Neural crest cell (in vitro differentiated cells): ENCODE measurements around the gene PAPPA2. TPM values are rescaled to one million over a fixed set of nuclear protein-coding genes. Genes with fewer than 3 reads are reported as not detected.

ENCODE experiments used
- DNase-seq: peaks from one replicate; pipeline ENCODE4 v3.0.0; 2021; ENCODE audit warnings: low read depth, mixed read lengths, low spot score
- H3K27ac Mint-ChIP-seq: one replicate; pipeline ENCODE4 v1.8.0; 2021; ENCODE audit warnings: mild to moderate bottlenecking, mixed read lengths; ENCODE audit not compliant: unreplicated experiment
- H3K27me3 Mint-ChIP-seq: 2 replicates; pipeline ENCODE4 v1.8.0; 2021; ENCODE audit warnings: low read depth, mild to moderate bottlenecking, mixed read lengths
- H3K36me3 Mint-ChIP-seq: 2 replicates; pipeline ENCODE4 v1.8.0; 2021; ENCODE audit warnings: low read depth, mild to moderate bottlenecking, mixed read lengths
- H3K4me1 Mint-ChIP-seq: 2 replicates; pipeline ENCODE4 v1.8.0; 2021; ENCODE audit warnings: mixed read lengths
- H3K4me3 Mint-ChIP-seq: one replicate; pipeline ENCODE4 v1.8.0; 2021; ENCODE audit warnings: mild to moderate bottlenecking, mixed read lengths
- H3K9me3 Mint-ChIP-seq: 2 replicates; pipeline ENCODE4 v1.8.0; 2021; ENCODE audit warnings: mixed read lengths
- CTCF ChIP-seq: fragments of 200-600 bp; sonication (generic); conservative IDR thresholded peaks from 2 replicates; pipeline ENCODE4 v1.5.0; 2021; ENCODE audit warnings: antibody characterized with exemption, mild to moderate bottlenecking
- total RNA-seq: library from RNA; stranded (reverse); gene quantifications from 2 replicates; pipeline ENCODE4 v1.2.1, GENCODE V29; 2021

Gene PAPPA2
- total RNA-seq, 1 donor from 2014 or later = 0.79 TPM

- Mint-ChIP-seq H3K27me3 (peaks cover 71% of the 10 kb centered on the region), H3K4me3 (no peak overlapping the region)
- no peak for TF ChIP-seq CTCF
Observed at GRCh38 chr1:176552999-176553398, 90.0 kb downstream of the PAPPA2 start.

DNA sequence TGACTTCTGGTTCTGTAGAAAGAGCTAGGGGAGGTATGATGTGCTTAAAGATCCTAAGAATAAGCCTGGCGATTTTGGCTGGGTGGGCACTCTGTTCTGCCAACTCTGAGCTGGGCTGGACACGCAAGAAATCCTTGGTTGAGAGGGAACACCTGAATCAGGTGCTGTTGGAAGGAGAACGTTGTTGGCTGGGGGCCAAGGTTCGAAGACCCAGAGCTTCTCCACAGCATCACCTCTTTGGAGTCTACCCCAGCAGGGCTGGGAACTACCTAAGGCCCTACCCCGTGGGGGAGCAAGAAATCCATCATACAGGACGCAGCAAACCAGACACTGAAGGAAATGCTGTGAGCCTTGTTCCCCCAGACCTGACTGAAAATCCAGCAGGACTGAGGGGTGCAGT lies 93.3 kb downstream of the PAPPA2 start:
- no peaks in the 10 kb centered on the region for H3K36me3 Mint-ChIP-seq
- no peak for DNase-seq
- no peaks in the 10 kb centered on the region for H3K9me3 Mint-ChIP-seq
- H3K4me1 Mint-ChIP-seq = peaks cover 17% of the 10 kb centered on the region
- no peak for TF ChIP-seq CTCF
- H3K27me3 Mint-ChIP-seq = peaks cover 73% of the 10 kb centered on the region
- H3K27ac Mint-ChIP-seq = no peak overlapping the region
- H3K4me3 Mint-ChIP-seq = no peak overlapping the region

More at GRCh38 chr1:176552999-176553398, 90.0 kb downstream of the PAPPA2 start:
- Mint-ChIP-seq H3K36me3 (no peaks in the 10 kb centered on the region), H3K27ac (no peak overlapping the region), H3K4me1 (peaks cover 12% of the 10 kb centered on the region), H3K9me3 (no peaks in the 10 kb centered on the region)
- DNase-seq = no peak

DNA sequence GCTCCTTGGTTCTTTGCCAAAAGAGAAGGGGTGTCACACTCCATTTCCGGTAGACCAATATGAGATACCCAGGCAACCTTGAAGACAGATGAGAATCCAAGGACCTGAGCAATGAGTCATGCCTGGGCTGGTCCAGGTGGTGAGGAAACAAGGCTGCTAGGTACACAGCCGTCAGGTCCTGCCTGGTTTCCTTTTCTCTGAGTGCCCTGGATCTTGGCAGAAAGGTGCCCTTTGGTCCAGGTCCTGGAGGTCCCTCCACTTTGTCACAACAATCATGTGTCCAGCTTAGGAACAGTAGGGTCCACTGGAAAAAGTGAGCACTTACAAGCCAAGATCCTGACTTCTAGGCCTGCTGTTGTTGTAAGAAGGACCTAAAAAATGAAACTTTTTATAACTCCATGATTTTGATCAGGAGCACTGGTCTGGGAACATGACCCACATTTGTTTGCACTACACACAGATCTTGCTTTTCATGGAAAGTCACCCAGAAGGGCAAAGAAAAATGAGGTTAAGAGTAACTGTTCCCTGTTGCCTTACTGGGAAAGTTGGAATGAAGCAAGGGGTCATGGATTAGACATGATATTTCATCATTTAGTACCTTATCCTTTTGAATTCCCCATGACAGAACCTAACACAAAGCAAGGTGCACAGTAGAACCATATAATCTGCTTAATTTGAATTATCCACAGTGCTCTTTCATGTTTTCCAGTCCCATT lies 94.7 kb downstream of the PAPPA2 start:
- no peak for TF ChIP-seq CTCF
- no peak overlapping the region for H3K4me3 Mint-ChIP-seq
- H3K36me3 Mint-ChIP-seq = no peaks in the 10 kb centered on the region
- DNase-seq = no peak
- no peaks in the 10 kb centered on the region for H3K9me3 Mint-ChIP-seq
- H3K27me3 Mint-ChIP-seq = peaks cover 59% of the 10 kb centered on the region
- no peak overlapping the region for H3K27ac Mint-ChIP-seq
- peaks cover 13% of the 10 kb centered on the region for H3K4me1 Mint-ChIP-seq

DNA sequence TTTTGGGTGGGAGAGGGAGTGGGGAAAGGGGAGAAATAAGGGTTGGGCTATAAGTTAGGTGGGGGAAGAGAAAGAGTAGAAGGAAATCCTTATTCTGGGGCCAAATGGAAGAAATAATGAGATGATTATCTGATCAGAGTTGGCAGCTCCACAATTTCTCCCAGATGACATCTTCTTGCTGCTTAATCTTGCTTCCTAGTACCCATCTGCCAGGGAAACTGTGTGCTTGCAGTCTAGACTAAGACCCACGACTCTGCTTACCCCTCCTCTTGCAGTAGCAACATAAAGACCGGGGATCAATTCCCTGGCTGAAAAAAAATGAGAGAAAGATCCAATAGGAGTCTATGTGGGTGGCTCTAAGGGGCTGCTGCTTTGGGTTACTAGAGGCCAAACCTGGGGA lies 95.6 kb downstream of the PAPPA2 start:
- H3K4me1 Mint-ChIP-seq = peaks cover 5% of the 10 kb centered on the region
- H3K36me3 Mint-ChIP-seq = no peaks in the 10 kb centered on the region
- no peak overlapping the region for H3K27ac Mint-ChIP-seq
- no peak overlapping the region for H3K4me3 Mint-ChIP-seq
- no peak for DNase-seq
- H3K27me3 Mint-ChIP-seq = peaks cover 50% of the 10 kb centered on the region
- TF ChIP-seq CTCF = no peak
- no peaks in the 10 kb centered on the region for H3K9me3 Mint-ChIP-seq

DNA sequence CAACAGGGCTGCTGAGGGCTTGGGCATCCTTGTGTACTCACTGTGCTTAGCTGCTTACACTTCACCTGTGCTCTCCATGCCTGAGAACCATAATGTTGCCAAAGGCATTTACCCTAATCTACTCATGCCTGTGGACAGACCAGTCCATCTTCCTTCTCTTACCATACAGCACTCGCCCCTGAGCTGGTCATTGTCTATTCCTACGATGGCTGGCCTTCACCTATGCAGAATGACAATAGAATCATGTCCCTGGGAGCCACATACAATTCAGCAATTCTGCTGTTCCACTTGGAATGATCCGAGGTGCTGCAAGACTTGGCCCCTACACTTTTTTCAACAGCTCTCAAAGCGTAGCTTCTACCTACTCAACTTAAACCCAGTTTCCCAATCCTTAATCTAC lies 96.5 kb downstream of the PAPPA2 start:
- Mint-ChIP-seq H3K36me3 (no peaks in the 10 kb centered on the region), H3K4me1 (peaks cover 5% of the 10 kb centered on the region), H3K4me3 (no peak overlapping the region), H3K27ac (no peak overlapping the region), H3K9me3 (no peaks in the 10 kb centered on the region), H3K27me3 (peaks cover 41% of the 10 kb centered on the region)
- TF ChIP-seq CTCF = no peak
- DNase-seq = no peak
